Activated CD4-positive, alpha-beta T cell treated with anti-CD3 and anti-CD28 coated beads, Interleukin-2, amount 10 ng/mL, durations not matched to agents 7 days and 5 days (primary cell): Measurements from ENCODE around the gene TMEM9. TPM values are rescaled to one million over a fixed set of nuclear protein-coding genes. Genes with fewer than 3 reads are reported as not detected.
A peak's percentile ranks its signal among the peaks of the same experiment; 100 is the strongest.

ENCODE experiments used
- CTCF ChIA-PET: fragments of 350-600 bp; sonication (Branson Sonifier 250); formaldehyde crosslinking; loops from one replicate; lab custom pipeline; 2021; ENCODE audit warnings: antibody characterized with exemption; lab: Charles Lee
- POLR2A ChIA-PET: fragments of 350-600 bp; sonication (Branson Sonifier 250); formaldehyde crosslinking; loops from one replicate; lab custom pipeline; 2021; ENCODE audit warnings: antibody characterized with exemption; lab: Charles Lee
- DNase-seq: peaks from one replicate; pipeline ENCODE4 v3.0.0-alpha.2; 2020
- H3K27ac Mint-ChIP-seq: one replicate; pipeline ENCODE4 v1.8.0; 2021; ENCODE audit warnings: mild to moderate bottlenecking, moderate library complexity, mixed read lengths
- H3K27me3 Mint-ChIP-seq: one replicate; pipeline ENCODE4 v1.8.0; 2021; ENCODE audit warnings: mixed read lengths
- H3K36me3 Mint-ChIP-seq: one replicate; pipeline ENCODE4 v1.8.0; 2021; ENCODE audit warnings: low read depth, mixed read lengths
- H3K4me1 Mint-ChIP-seq: one replicate; pipeline ENCODE4 v1.8.0; 2021; ENCODE audit warnings: mixed read lengths
- H3K4me3 Mint-ChIP-seq: one replicate; pipeline ENCODE4 v1.8.0; 2021; ENCODE audit warnings: mild to moderate bottlenecking, moderate library complexity, mixed read lengths
- H3K9me3 Mint-ChIP-seq: one replicate; pipeline ENCODE4 v1.8.0; 2021; ENCODE audit warnings: mixed read lengths
- total RNA-seq, 2 experiments: library from RNA; stranded (reverse); gene quantifications; one replicate each; pipeline ENCODE4 v1.2.3, GENCODE V29; 2021

TMEM9 gene
- total RNA-seq, 2 experiments from 2014 or later: 15.2 to 17.2 TPM

DNA sequence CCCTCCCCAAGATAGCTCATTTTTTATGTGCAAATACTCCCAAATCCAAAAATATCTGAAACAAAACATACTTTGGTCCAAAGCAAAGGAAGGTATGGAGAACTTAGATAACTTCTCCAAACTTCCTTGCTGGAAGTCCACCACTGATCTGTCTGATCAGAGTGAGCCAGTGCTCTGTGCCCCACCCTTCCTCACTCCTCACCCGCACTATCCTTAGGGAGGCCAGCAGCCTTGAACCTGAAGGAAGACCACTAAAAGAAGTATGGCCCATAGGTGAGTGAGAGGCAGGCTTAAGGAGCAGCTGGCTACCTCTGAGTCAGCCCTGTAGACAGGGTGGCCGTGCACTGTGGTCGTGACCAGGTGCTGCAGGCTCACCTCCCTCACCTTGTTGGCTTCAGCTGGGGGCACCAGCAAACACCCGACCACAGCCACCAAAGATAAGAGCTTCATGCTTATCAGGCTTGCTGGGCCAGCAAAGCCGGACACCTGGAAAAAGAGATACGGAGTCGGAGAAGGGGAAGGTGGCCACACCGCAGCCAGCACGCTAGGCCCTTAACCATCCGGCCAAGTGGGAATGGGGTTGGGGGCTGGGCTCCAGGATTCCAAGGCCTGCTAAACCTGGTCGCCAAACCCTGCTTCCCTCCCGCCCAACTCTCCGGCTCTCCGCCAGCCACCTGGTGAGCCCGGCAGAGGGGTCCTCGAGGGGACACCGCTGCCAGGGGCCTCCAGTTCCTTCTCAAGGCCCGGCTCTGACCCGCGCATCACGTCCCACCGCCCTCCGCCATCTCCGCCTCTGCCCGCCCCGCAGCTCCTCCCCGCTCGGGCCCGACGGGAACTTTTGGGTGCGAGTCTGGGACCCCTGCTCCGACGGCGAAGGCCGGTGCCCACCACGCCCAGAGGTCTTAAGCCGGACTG is 543 bp downstream of the TMEM9 start:
- Mint-ChIP-seq H3K4me3 (peak overlapping the region; percentile 84), H3K27ac (peak overlapping the region; percentile 87), H3K4me1 (peaks cover 15% of the 10 kb centered on the region), H3K36me3 (peaks cover 2% of the 10 kb centered on the region), H3K9me3 (no peaks in the 10 kb centered on the region), H3K27me3 (peaks cover 14% of the 10 kb centered on the region)
- CTCF ChIA-PET: interaction anchor here (0.8 to 1.9 kb wide), 7 partner anchors 11 to 235 kb away, joined by 3 to 7 read pairs (median 3); no protein-coding TSS in a partner anchor
- POLR2A ChIA-PET: interaction anchor here (0.8 kb wide), 1 partner anchor 12 kb away, joined by 3 read pairs; no protein-coding TSS in a partner anchor
- no peak for DNase-seq

DNA sequence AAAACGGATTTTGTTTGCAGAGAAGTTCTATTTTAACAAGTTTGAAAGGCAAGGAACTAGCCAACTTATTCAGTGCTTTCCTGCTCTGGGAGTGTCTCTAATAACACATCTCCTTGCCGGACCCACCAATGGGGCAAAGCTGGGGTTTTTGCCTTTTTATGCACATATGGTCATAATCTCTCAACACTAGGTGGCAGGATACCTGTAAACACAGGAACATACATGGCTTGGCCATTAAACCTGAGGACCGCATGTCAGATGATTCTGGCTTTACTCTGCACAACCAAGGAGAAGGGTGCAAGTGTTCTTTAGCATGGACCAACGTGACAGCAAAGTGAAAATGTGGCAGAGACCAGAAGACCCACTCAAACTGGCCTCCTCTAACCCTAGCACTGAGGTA is 4.9 kb downstream of the TMEM9 start:
- Mint-ChIP-seq H3K27me3 (no peaks in the 10 kb centered on the region), H3K9me3 (no peaks in the 10 kb centered on the region), H3K36me3 (peaks cover 4% of the 10 kb centered on the region), H3K4me1 (peaks cover 10% of the 10 kb centered on the region), H3K4me3 (no peak overlapping the region), H3K27ac (no peak overlapping the region)
- POLR2A ChIA-PET: no interaction called here
- CTCF ChIA-PET: no interaction called here
- peak; percentile 22 for DNase-seq

DNA sequence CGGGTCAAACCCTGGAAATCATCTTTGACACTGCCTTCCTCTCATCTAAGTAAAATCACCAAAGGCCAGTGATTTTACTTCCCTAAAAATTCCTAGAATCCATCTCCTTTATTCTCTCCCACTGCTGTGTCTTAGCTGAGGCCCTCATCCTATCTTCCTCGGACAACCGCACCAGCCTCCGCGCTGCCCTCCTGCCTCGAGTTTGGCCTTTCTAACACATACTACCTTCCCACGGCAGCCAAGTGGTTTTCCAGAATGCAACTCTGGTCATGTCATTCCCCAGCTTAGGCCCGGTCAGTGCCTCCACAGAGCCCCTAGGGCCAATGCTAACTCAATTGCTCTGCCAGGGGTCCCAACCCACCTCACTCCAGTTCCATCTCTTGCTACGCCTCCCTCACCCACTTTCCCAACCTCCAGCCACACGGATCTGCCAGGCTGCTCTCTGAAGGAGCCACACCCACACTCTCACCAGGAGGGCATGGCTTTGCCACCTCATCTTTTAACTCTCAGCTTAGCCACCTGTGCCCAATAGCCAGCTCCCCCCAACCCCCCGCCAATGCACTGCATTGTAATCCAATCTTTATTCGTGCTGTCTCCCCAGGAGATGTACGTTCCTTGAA is 6.8 kb downstream of the TMEM9 start:
- ChIA-PET CTCF (interaction anchor here (1.0 to 1.9 kb wide), 2 partner anchors 11 to 12 kb away, joined by 3 to 5 read pairs; no protein-coding TSS in a partner anchor), POLR2A (no interaction called here)
- H3K27ac Mint-ChIP-seq: no peak overlapping the region
- no peak overlapping the region for H3K4me3 Mint-ChIP-seq
- H3K9me3 Mint-ChIP-seq: no peaks in the 10 kb centered on the region
- no peaks in the 10 kb centered on the region for H3K27me3 Mint-ChIP-seq
- H3K4me1 Mint-ChIP-seq: peaks cover 1% of the 10 kb centered on the region
- no peak for DNase-seq
- H3K36me3 Mint-ChIP-seq: peaks cover 7% of the 10 kb centered on the region

DNA sequence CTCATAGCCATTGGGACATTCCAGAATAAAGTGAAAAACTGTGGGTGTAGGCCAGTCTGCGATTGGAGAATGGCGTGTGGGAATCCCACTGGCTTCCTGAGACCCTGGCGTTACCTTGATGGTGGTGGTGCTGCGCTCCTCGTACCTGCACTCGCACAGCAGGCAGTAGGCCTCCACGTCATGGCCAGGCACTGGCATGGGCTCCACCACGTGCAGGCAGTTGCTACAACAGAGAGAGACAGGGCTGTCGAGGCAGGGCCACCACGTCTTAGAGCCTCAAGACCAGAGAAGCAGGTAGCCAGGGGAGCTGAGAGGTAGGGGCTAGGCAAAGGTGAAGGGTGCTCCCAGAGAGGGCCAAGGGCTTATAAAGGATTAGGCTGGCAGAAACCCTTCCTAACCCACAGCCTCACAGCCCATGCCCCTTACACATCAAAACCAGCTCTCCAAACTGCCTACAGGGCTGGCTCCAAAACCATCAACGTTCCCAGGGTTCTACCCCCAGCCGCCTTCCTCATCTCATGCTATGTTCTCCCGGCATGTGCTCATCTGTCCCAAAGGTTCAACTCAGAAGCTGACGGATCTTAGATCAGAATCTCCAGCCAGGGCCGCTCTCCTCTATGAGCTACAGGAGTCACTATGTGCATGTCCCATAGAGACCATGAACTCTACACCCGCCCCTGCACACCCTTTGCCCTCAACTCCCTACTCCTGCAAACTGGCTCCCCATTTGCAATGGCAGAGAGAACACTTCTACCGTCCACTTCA is 7.5 kb downstream of the TMEM9 start:
- H3K4me1 Mint-ChIP-seq: no peaks in the 10 kb centered on the region
- DNase-seq: no peak
- POLR2A ChIA-PET: no interaction called here
- H3K27ac Mint-ChIP-seq: no peak overlapping the region
- H3K4me3 Mint-ChIP-seq: no peak overlapping the region
- no peaks in the 10 kb centered on the region for H3K9me3 Mint-ChIP-seq
- H3K27me3 Mint-ChIP-seq: no peaks in the 10 kb centered on the region
- peaks cover 7% of the 10 kb centered on the region for H3K36me3 Mint-ChIP-seq
- CTCF ChIA-PET: interaction anchor here (1.0 to 1.9 kb wide), 2 partner anchors 10 to 11 kb away, joined by 3 to 5 read pairs; no protein-coding TSS in a partner anchor

DNA sequence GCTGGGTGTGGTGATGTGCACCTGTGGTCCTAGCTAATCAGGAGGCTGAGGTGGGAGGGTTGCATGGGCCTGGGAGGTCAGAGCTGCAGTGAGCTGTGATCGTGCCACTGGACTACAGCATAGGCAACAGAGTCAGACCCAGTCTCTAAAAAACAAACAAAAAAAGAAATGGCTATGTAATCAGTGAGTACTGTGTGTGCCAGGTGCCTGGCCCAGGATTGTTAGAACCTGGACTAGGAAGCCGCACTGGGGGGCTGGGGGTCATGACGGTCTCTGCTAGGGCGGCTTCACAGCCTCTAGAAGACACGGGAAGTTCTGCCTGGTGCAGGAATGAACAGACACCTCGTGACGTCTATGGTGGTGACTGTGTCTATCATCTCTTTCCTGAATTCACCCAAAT is 8.5 kb downstream of the TMEM9 start:
- peaks cover 7% of the 10 kb centered on the region for H3K36me3 Mint-ChIP-seq
- ChIA-PET POLR2A (no interaction called here), CTCF (interaction anchor here (1.0 to 1.9 kb wide), 2 partner anchors 9 to 20 kb away, joined by 3 to 5 read pairs; no protein-coding TSS in a partner anchor)
- no peaks in the 10 kb centered on the region for H3K27me3 Mint-ChIP-seq
- no peaks in the 10 kb centered on the region for H3K4me1 Mint-ChIP-seq
- H3K9me3 Mint-ChIP-seq: no peaks in the 10 kb centered on the region
- no peak overlapping the region for H3K4me3 Mint-ChIP-seq
- DNase-seq: no peak
- H3K27ac Mint-ChIP-seq: no peak overlapping the region

DNA sequence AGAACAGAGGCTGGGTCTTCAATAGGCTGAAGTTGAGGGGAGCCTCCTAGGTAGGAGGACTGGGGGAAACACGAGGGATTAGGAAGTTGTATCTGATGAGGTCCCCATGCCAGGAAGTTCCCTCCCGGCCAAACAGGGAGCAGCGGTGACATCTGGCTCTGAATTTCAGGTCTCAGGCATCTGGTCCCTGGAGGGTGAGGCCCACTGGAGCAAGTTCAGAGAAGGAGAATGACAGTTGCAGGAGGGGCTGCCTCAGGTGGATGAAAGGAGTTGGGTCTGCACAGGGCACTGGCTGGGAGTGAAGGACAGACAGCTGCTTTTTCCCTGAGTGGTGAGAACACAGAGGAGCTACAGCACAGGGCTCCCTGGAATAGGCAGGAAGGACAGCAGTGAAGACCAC is 9.1 kb downstream of the TMEM9 start:
- POLR2A ChIA-PET: no interaction called here
- no peak for DNase-seq
- CTCF ChIA-PET: interaction anchor here (1.0 kb wide), 1 partner anchor 21 kb away, joined by 3 read pairs; no protein-coding TSS in a partner anchor
- Mint-ChIP-seq H3K36me3 (peaks cover 7% of the 10 kb centered on the region), H3K27me3 (no peaks in the 10 kb centered on the region), H3K4me1 (no peaks in the 10 kb centered on the region), H3K27ac (no peak overlapping the region), H3K9me3 (no peaks in the 10 kb centered on the region), H3K4me3 (no peak overlapping the region)

DNA sequence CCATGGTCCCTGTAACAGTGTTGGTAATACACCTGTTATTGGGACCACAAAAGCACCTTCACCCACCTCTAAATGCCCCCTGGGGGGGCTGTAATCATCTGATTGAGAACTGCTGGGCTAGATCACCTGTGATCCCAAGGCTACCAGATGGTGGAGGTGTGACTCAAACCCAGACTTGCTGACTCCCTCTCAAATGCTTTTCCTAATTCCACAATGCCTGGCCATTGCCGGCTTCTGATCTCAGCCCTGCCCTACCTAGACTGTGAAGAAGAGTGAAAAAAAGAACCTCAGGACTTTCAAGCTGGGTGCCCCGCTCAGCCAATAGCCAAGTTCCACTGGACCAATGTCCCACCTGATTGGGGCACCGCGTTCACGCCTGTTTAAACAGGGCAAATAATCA is 9.6 kb downstream of the TMEM9 start:
- H3K9me3 Mint-ChIP-seq: no peaks in the 10 kb centered on the region
- no peaks in the 10 kb centered on the region for H3K4me1 Mint-ChIP-seq
- H3K4me3 Mint-ChIP-seq: no peak overlapping the region
- H3K27ac Mint-ChIP-seq: no peak overlapping the region
- CTCF ChIA-PET: no interaction called here
- POLR2A ChIA-PET: no interaction called here
- peaks cover 7% of the 10 kb centered on the region for H3K36me3 Mint-ChIP-seq
- DNase-seq: no peak
- no peaks in the 10 kb centered on the region for H3K27me3 Mint-ChIP-seq

DNA sequence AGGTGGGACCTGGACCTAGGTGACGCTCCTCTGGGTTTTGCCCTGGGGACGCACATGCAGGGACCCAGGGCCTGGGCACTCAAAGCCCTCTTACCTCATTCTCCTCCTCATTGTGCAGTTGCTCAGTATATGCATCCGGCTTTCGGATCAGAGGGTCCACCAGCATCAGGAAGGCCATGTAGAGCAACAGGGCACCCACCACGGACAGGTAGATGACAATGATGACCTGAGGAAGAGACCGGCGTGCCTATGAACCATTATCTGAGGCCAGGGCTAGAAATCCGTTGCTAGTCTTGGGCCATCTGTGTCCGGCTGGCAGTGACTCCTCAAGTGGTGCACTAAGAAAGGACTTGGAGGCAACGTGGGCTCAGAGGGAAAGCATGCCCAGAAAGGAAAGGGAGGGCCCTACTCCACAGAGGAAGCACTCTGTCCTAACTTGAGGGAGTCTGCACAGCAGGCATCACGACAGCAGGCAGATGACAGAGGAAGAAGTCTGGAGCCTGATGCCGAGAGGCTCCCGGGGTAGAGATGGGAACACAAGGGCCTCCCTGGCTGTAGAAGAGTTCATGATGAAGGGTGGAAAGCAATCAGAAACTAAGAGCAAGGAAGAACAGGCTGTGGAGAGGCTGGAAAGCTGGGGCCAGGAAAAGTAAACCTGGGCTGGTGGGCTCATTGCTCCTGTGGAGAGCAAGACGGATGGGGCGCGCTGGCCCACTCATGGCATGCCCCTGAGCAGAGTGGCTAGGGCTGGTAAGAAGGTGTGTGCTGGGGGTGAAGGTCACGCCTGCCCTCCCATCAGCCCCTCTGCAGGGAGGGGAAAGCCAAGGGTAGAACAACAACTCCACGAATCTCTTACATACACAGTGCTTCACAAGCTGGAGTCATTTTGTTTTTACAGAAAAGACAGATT is 10.3 kb downstream of the TMEM9 start:
- Mint-ChIP-seq H3K4me3 (no peak overlapping the region), H3K27ac (no peak overlapping the region), H3K4me1 (no peaks in the 10 kb centered on the region), H3K9me3 (no peaks in the 10 kb centered on the region), H3K36me3 (peaks cover 5% of the 10 kb centered on the region), H3K27me3 (no peaks in the 10 kb centered on the region)
- DNase-seq: no peak
- CTCF ChIA-PET: interaction anchor here (0.6 to 1.1 kb wide), 2 partner anchors 37 to 74 kb away, joined by 3 to 4 read pairs; no protein-coding TSS in a partner anchor
- POLR2A ChIA-PET: no interaction called here

DNA sequence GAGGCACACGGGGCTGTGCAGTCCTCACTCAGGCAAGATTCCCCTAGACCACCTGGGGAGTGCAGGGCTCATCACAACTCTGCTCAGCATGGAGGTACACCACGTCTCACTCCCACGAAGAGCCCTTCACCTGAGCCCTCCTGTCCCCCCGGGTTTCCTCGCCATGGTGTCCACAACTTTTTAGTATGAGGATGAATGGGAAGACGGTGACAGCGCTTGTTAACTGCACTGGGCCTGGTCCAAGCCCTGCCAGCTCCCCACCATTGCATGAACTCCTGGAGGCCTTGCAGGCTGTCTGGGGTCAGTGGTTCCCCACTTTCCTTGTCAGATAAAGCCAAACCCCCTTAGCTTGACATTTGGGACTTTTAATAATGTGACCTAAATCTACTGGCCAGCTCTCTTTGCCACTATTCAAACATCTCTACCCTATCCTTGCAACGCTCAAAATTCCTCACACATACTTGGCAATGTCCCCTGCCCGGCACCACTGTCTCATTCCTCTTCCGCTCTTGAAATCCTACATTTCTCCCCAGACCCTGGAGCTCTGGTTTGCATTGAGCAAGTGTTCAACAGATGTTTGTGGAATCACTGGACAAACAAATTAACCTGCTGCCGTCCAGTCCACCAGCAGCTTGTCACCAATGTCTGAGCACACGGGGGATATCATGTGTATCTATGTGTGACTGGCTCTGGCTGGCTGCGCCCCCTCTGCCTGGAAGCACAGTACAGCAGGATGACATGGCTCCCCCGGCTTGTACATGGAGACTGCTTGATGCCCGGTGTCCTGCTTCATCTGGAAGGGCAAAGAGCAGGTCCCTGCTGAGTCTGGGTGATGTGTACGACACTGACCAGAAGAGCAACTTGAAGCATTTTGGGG is 11.2 kb downstream of the TMEM9 start:
- ChIA-PET POLR2A (no interaction called here), CTCF (interaction anchor here (0.6 to 1.6 kb wide), 3 partner anchors 11 to 73 kb away, joined by 3 to 5 read pairs (median 4); partner anchors contain the start of gene TMEM9)
- no peaks in the 10 kb centered on the region for H3K9me3 Mint-ChIP-seq
- no peaks in the 10 kb centered on the region for H3K4me1 Mint-ChIP-seq
- no peak overlapping the region for H3K4me3 Mint-ChIP-seq
- no peak overlapping the region for H3K27ac Mint-ChIP-seq
- H3K27me3 Mint-ChIP-seq: no peaks in the 10 kb centered on the region
- DNase-seq: no peak
- peaks cover 5% of the 10 kb centered on the region for H3K36me3 Mint-ChIP-seq

DNA sequence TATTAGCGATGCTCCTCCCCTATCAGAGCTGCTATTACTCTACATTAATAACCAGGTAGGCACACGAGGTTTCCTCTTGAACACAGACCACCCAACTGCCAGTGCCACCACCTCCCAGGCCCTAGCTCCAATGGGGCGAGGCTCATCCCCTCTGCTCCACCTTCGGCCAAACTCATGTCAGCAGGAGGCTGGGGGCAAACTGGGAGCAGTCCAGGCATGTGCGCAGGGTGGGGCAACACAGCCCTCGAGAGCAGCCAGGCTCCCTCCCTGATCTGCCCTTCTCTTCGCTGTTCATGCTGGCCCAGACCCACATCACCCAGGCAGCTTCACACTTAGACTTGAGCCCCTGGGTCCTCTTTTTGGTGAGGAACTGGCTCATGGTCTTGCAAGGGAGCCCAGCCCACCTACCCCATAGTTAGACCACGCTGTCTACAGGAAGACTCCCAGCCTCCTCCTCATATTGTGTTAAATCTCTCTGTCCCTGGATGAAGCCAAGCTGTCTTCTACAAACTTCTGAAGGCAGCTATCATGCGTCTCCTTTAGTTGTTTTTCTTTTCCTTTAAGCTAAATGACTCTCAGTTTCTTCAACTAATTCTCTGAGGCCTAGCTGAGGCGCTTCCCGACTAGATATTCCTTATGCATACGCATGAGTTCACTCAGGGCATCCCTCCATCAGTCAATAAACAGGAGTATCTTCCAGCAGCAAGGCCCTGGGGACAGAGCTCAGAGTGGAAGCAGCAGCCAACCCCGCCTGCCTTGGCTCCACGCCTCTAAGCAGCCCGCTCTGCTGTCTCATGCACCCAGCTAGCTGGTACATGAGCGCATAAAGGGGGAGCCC is 12.0 kb downstream of the TMEM9 start:
- H3K27me3 Mint-ChIP-seq: no peaks in the 10 kb centered on the region
- no peak overlapping the region for H3K27ac Mint-ChIP-seq
- H3K4me1 Mint-ChIP-seq: no peaks in the 10 kb centered on the region
- H3K9me3 Mint-ChIP-seq: no peaks in the 10 kb centered on the region
- peaks cover 5% of the 10 kb centered on the region for H3K36me3 Mint-ChIP-seq
- ChIA-PET POLR2A (interaction anchor here (1.0 kb wide), 1 partner anchor 12 kb away, joined by 3 read pairs; the partner anchor contains the start of gene TMEM9), CTCF (interaction anchor here (1.1 to 1.6 kb wide), 2 partner anchors 12 to 35 kb away, joined by 3 to 5 read pairs; partner anchors contain the start of gene TMEM9)
- no peak for DNase-seq
- no peak overlapping the region for H3K4me3 Mint-ChIP-seq
